ENCODE data around the gene CLEC18C.
"Not testable (repeated sequence)": the region's sequence is repeated elsewhere in the genome, so short reads cannot be mapped to it uniquely, and the experiment has no call there.

The CLEC18C gene

GRCh38 chr16:70159355-70160348 lies 13.9 kb upstream of the CLEC18C start:
- H3K4me3 ChIP-seq (ENCODE audit: low read depth, low read length), result no peak overlapping the region
- no peak for TF ChIP-seq CTCF (IDR thresholded peaks at IDR 0.05; ENCODE audit: low read depth, low read length)

- no peak overlapping the region for H3K4me3 ChIP-seq (ENCODE audit: low read depth, low read length)
- no peak for TF ChIP-seq CTCF (IDR thresholded peaks at IDR 0.05; ENCODE audit: low read depth, low read length)
These were observed 13.2 kb upstream of the CLEC18C start for GRCh38 chr16:70160388-70160787.

GRCh38 chr16:70160821-70161220 lies 12.8 kb upstream of the CLEC18C start:
- no peak overlapping the region for H3K4me3 ChIP-seq (ENCODE audit: low read depth, low read length)
- TF ChIP-seq CTCF (IDR thresholded peaks at IDR 0.05; ENCODE audit: low read depth, low read length), result no peak

GRCh38 chr16:70161350-70161749 lies 12.2 kb upstream of the CLEC18C start:
- H3K4me3 ChIP-seq (ENCODE audit: low read depth, low read length), result no peak overlapping the region
- no peak for TF ChIP-seq CTCF (IDR thresholded peaks at IDR 0.05; ENCODE audit: low read depth, low read length)

GRCh38 chr16:70162041-70162451 lies 11.5 kb upstream of the CLEC18C start:
- H3K4me3 ChIP-seq (ENCODE audit: low read depth, low read length), result no peak overlapping the region
- TF ChIP-seq CTCF (IDR thresholded peaks at IDR 0.05; ENCODE audit: low read depth, low read length), result no peak

GRCh38 chr16:70163596-70163995 lies 10.0 kb upstream of the CLEC18C start:
- no peak overlapping the region for H3K4me3 ChIP-seq (ENCODE audit: low read depth, low read length)
- TF ChIP-seq CTCF (IDR thresholded peaks at IDR 0.05; ENCODE audit: low read depth, low read length), result no peak

GRCh38 chr16:70166688-70167087 lies 6.9 kb upstream of the CLEC18C start:
- H3K4me3 ChIP-seq (ENCODE audit: low read depth, low read length), result not testable (repeated sequence)

- not testable (repeated sequence) for H3K4me3 ChIP-seq (ENCODE audit: low read depth, low read length)
These were observed 329 bp downstream of the CLEC18C start for GRCh38 chr16:70173916-70174315.

GRCh38 chr16:70174387-70174932 lies 873 bp downstream of the CLEC18C start:
- not testable (repeated sequence) for H3K4me3 ChIP-seq (ENCODE audit: low read depth, low read length)

GRCh38 chr16:70187858-70188607 lies 14.4 kb downstream of the CLEC18C start:
- H3K4me3 ChIP-seq (ENCODE audit: low read depth, low read length), result not testable (repeated sequence)

GRCh38 chr16:70188608-70188915 lies 15.0 kb downstream of the CLEC18C start:
- not testable (repeated sequence) for H3K4me3 ChIP-seq (ENCODE audit: low read depth, low read length)

GRCh38 chr16:70190574-70190973 lies 17.0 kb downstream of the CLEC18C start:
- not testable (repeated sequence) for H3K4me3 ChIP-seq (ENCODE audit: low read depth, low read length)

Measured in WI38 (cell line).